ENCODE data around the gene RNF167. TPM values are rescaled to one million over a fixed set of nuclear protein-coding genes. Genes with fewer than 3 reads are reported as not detected.

The RNF167 gene
- total and polyA plus RNA-seq, 9 donors = 22.7 to 221 (median 79.4) TPM

DNA sequence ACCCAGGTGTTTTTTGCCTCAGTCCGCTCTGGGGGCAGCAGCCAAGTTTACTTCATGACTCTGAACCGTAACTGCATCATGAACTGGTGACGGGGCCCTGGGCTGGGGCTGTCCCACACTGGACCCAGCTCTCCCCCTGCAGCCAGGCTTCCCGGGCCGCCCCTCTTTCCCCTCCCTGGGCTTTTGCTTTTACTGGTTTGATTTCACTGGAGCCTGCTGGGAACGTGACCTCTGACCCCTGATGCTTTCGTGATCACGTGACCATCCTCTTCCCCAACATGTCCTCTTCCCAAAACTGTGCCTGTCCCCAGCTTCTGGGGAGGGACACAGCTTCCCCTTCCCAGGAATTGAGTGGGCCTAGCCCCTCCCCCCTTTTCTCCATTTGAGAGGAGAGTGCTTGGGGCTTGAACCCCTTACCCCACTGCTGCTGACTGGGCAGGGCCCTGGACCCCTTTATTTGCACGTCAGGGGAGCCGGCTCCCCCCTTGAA, 42.8 kb upstream of the RNF167 start:
- H3K4me1 ChIP-seq (ENCODE audit: insufficient read depth) = peaks cover 8% of the 10 kb centered on the region
- 61 to 70% (median 65%) methylated on average over 10 of the region's 10 CpGs for WGBS, 3 donors
- H3K27me3 ChIP-seq = no peaks in the 10 kb centered on the region
- H3K4me3 ChIP-seq = no peak overlapping the region
- H3K9me3 ChIP-seq = no peaks in the 10 kb centered on the region
- no peak overlapping the region for H3K27ac ChIP-seq
- no peaks in the 10 kb centered on the region for H3K36me3 ChIP-seq
- peak in 2 of 5 donors; percentile 40 to 46 for DNase-seq
- TF ChIP-seq EP300 (IDR thresholded peaks at IDR 0.05) = no peak
- TF ChIP-seq, protein P1, sequence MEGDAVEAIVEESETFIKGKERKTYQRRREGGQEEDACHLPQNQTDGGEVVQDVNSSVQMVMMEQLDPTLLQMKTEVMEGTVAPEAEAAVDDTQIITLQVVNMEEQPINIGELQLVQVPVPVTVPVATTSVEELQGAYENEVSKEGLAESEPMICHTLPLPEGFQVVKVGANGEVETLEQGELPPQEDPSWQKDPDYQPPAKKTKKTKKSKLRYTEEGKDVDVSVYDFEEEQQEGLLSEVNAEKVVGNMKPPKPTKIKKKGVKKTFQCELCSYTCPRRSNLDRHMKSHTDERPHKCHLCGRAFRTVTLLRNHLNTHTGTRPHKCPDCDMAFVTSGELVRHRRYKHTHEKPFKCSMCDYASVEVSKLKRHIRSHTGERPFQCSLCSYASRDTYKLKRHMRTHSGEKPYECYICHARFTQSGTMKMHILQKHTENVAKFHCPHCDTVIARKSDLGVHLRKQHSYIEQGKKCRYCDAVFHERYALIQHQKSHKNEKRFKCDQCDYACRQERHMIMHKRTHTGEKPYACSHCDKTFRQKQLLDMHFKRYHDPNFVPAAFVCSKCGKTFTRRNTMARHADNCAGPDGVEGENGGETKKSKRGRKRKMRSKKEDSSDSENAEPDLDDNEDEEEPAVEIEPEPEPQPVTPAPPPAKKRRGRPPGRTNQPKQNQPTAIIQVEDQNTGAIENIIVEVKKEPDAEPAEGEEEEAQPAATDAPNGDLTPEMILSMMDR (IDR thresholded peaks at IDR 0.05) = no peak
- intact Hi-C loops (cut with DNase I) = loop anchor here in 1 of 4 donors (5.0 kb wide), 1 partner anchor 165 kb away; the partner anchor contains the start of gene MED11

DNA sequence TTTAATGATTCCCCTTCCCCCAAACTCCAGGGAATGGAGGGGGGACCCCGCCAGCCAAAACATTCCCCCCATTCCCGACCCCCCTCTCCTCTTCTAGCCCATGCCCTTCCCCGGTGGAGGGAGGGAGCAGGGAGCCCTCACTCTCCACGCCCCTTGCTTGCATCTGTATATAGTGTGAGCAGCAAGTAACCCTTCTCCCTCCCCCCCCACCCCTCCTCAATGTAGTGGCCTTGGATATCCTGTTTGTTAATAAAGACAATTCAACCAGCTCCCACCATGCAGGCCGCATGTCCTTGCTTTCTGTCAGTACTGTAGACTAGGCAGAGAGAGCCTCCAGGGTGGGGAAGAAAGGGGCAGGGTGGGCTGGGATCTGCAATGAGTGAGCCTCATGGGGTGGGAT, 42.3 kb upstream of the RNF167 start:
- intact Hi-C loops (cut with DNase I) = loop anchor here in 1 of 4 donors (5.0 kb wide), 1 partner anchor 165 kb away; the partner anchor contains the start of gene MED11

DNA sequence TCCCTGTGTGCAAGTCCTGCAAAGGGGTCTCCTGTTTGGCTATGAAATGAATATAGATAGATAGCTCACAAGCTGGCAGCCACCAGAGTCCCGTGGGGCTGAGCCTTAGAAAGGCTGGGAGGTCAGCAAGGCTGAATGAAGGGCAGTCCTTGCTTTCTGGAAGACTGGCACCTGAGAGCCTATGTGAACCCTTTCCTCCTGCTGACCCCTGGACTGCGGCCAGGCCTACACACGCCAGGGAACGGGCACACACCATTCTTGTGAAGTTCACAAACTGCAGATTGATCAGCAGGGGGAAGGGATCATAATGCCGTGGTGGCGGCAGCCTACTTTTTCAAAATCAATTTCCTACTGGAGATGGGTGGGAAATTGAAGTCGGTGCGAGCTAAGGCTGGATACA, 41.7 kb upstream of the RNF167 start:
- Histone ChIP-seq H3K4me1 (ENCODE audit: insufficient read depth) (peaks cover 11% of the 10 kb centered on the region), H3K27ac (peak overlapping the region in 1 of 2 donors; percentile 77), H3K4me3 (no peak overlapping the region), H3K36me3 (no peaks in the 10 kb centered on the region), H3K27me3 (no peaks in the 10 kb centered on the region), H3K9me3 (no peaks in the 10 kb centered on the region)
- intact Hi-C loops (cut with DNase I) = loop anchor here in 1 of 4 donors (5.0 kb wide), 1 partner anchor 166 kb away; the partner anchor contains the start of gene MED11
- peak in 3 of 5 donors; percentile 22 to 61 (median 36) for DNase-seq
- 56 to 91% (median 65%) methylated on average over 8 of the region's 8 CpGs for WGBS, 3 donors
- TF ChIP-seq, protein P1 (IDR thresholded peaks at IDR 0.05) = no peak
- TF ChIP-seq EP300 (IDR thresholded peaks at IDR 0.05) = no peak
- TF ChIP-seq POLR2A (IDR thresholded peaks at IDR 0.05) = no peak

More for the DNA sequence above, 42.3 kb upstream of the RNF167 start:
- WGBS, 3 donors = 62 to 73% (median 63%) methylated on average over 5 of the region's 5 CpGs
- Histone ChIP-seq H3K36me3 (no peaks in the 10 kb centered on the region), H3K9me3 (no peaks in the 10 kb centered on the region), H3K4me1 (ENCODE audit: insufficient read depth) (peaks cover 11% of the 10 kb centered on the region), H3K27ac (no peak overlapping the region), H3K4me3 (no peak overlapping the region), H3K27me3 (no peaks in the 10 kb centered on the region)
- DNase-seq = no peak
- no peak for TF ChIP-seq POLR2A (IDR thresholded peaks at IDR 0.05)

DNA sequence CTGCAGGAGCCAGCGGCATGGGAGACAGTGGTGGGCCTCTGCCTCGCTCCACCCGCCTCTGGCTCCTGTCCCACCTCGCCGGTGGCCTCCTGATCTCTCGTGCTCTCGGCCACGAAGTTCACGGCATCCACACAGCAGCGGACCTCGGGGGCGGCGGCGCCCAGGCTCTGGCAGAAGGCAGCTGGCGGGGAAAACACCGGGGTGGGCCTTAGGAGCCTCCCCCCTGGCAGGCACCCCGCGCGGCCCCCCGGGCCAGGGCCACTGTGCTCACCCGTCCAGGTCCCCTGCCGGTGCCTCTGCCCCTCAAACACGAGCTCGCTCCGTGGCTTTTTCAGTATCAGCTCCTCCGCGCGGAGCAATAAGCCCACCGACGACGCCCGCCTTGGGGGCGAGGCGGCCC, 41.1 kb upstream of the RNF167 start:
- H3K4me1 ChIP-seq (ENCODE audit: insufficient read depth) = peaks cover 11% of the 10 kb centered on the region
- H3K27ac ChIP-seq = peak overlapping the region; percentile 66 to 77
- no peaks in the 10 kb centered on the region for H3K27me3 ChIP-seq
- H3K36me3 ChIP-seq = no peaks in the 10 kb centered on the region
- DNase-seq = peak in 2 of 5 donors; percentile 47 to 77
- intact Hi-C loops (cut with DNase I) = loop anchor here in 1 of 4 donors (5.0 kb wide), 1 partner anchor 167 kb away; the partner anchor contains the start of gene MED11
- WGBS, 3 donors = 8 to 19% (median 12%) methylated on average over 32 to 34 of the region's 34 CpGs
- TF ChIP-seq, protein P1 (IDR thresholded peaks at IDR 0.05) = no peak
- TF ChIP-seq EP300 (IDR thresholded peaks at IDR 0.05) (no peak), POLR2A (IDR thresholded peaks at IDR 0.05) (no peak)
- H3K9me3 ChIP-seq = no peaks in the 10 kb centered on the region
- peak overlapping the region; percentile 39 for H3K4me3 ChIP-seq

Data from ovary (tissue), 9 donors.